ENCODE measurements around the gene RPS16. TPM values are rescaled to one million over a fixed set of nuclear protein-coding genes. Genes with fewer than 3 reads are reported as not detected.

The RPS16 gene
- total RNA-seq, 2 experiments from 2014 or later, result 3,249 to 3,324 TPM

DNA sequence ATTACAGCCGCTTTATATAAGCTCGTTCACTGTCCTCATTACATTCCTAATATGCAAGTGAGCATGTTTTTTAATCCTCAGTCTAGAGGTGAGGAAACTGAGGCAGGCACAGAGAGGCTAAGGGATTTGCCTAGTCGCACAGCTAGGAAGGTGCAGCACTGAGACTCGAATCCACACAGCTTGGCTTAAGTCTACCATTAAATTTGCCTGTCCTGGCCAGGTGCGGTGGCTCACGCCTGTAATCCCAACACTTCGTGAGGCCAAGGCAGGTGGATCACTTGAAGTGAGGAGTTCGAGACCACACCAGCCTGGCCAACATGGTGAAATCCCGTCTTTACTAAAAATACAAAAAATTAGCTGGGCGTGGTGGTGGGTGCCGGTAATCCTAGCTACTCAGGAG, 8.0 kb downstream of the RPS16 start:
- DNase-seq, result no peak
- POLR2A ChIA-PET, result interaction anchor here (1.0 to 3.4 kb wide), 8 partner anchors 8 to 37 kb away, joined by 3 to 24 read pairs (median 6); partner anchors contain the start of genes MED29, PAF1, PLEKHG2 and RPS16
- intact Hi-C loops (cut with micrococcal nuclease), result no loop called here
- no peak overlapping the region for H3K27ac Mint-ChIP-seq
- no peak overlapping the region for H3K4me3 Mint-ChIP-seq
- ATAC-seq, result no peak
- TF ChIP-seq, protein P1, sequence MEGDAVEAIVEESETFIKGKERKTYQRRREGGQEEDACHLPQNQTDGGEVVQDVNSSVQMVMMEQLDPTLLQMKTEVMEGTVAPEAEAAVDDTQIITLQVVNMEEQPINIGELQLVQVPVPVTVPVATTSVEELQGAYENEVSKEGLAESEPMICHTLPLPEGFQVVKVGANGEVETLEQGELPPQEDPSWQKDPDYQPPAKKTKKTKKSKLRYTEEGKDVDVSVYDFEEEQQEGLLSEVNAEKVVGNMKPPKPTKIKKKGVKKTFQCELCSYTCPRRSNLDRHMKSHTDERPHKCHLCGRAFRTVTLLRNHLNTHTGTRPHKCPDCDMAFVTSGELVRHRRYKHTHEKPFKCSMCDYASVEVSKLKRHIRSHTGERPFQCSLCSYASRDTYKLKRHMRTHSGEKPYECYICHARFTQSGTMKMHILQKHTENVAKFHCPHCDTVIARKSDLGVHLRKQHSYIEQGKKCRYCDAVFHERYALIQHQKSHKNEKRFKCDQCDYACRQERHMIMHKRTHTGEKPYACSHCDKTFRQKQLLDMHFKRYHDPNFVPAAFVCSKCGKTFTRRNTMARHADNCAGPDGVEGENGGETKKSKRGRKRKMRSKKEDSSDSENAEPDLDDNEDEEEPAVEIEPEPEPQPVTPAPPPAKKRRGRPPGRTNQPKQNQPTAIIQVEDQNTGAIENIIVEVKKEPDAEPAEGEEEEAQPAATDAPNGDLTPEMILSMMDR (IDR thresholded peaks at IDR 0.05), result no peak
- no peaks in the 10 kb centered on the region for H3K27me3 Mint-ChIP-seq
- peaks cover 16% of the 10 kb centered on the region for H3K4me1 Mint-ChIP-seq (ENCODE audit: low read depth)
- CTCF ChIA-PET, result interaction anchor here (0.7 to 1.3 kb wide), 4 partner anchors 13 to 105 kb away, joined by 3 to 4 read pairs (median 3); partner anchors contain the start of gene EID2B
- peaks cover 6% of the 10 kb centered on the region for H3K36me3 Mint-ChIP-seq (ENCODE audit: low read depth)
- H3K9me3 Mint-ChIP-seq, result no peaks in the 10 kb centered on the region

DNA sequence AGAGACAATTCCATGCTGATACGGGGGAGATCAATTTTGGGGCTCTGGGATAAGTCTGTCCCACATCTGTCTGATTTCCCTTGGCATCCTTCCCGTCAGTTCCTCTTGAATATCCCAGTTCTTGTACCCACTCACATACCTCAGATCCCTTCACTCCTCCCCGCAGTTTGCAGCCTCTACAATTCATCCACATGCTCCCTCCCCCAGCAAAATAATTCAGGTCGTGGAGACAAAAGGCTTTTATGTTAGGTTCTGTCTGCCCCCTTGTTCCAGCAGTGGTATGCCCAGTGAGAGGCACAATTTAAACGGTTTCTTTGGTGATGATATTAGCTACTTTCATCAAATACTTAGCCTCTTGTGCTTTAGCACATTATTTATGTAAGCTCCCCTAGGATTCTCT, 9.6 kb downstream of the RPS16 start:
- DNase-seq, result no peak
- Mint-ChIP-seq H3K27me3 (no peaks in the 10 kb centered on the region), H3K4me3 (no peak overlapping the region), H3K9me3 (no peaks in the 10 kb centered on the region), H3K4me1 (ENCODE audit: low read depth) (peaks cover 9% of the 10 kb centered on the region), H3K36me3 (ENCODE audit: low read depth) (peaks cover 2% of the 10 kb centered on the region), H3K27ac (no peak overlapping the region)
- ATAC-seq, result no peak
- POLR2A ChIA-PET, result interaction anchor here (1.3 to 3.4 kb wide), 6 partner anchors 8 to 35 kb away, joined by 3 to 24 read pairs (median 6); partner anchors contain the start of genes MED29, PAF1, RPS16 and SUPT5H
- TF ChIP-seq, protein P1 (IDR thresholded peaks at IDR 0.05), result no peak
- CTCF ChIA-PET, result interaction anchor here (1.7 to 2.2 kb wide), 2 partner anchors 14 to 28 kb away, joined by 6 to 7 read pairs; partner anchors contain the start of gene PLEKHG2
- intact Hi-C loops (cut with micrococcal nuclease), result no loop called here

DNA sequence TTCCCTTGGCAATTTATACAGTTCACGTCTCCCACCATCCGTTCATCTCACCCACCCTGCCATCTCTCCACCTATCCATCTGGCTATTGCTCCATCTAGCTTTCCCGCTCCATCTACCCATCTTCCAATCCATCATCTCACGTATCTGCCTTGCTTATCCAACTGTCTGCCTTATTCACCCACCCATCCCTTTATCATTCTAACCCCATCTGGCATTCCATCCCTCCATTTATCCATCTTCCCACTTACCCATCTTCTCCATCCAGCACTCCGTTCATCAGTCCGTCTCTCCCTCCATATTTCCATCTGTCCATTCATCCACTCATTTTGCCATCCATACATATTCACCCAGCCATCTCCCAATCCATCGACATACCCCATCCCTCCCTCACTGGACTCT, 10.0 kb downstream of the RPS16 start:
- TF ChIP-seq, protein P1 (IDR thresholded peaks at IDR 0.05), result no peak
- Mint-ChIP-seq H3K9me3 (no peaks in the 10 kb centered on the region), H3K27ac (no peak overlapping the region), H3K36me3 (ENCODE audit: low read depth) (peaks cover 2% of the 10 kb centered on the region), H3K4me3 (no peak overlapping the region), H3K27me3 (no peaks in the 10 kb centered on the region), H3K4me1 (ENCODE audit: low read depth) (peaks cover 5% of the 10 kb centered on the region)
- ChIA-PET POLR2A (interaction anchor here (1.3 to 6.4 kb wide), 4 partner anchors 7 to 21 kb away, joined by 3 to 30 read pairs (median 14); partner anchors contain the start of genes RPS16 and SUPT5H), CTCF (interaction anchor here (1.7 to 2.2 kb wide), 2 partner anchors 14 to 27 kb away, joined by 6 to 7 read pairs; partner anchors contain the start of gene PLEKHG2)
- intact Hi-C loops (cut with micrococcal nuclease), result no loop called here
- DNase-seq, result no peak
- ATAC-seq, result no peak

DNA sequence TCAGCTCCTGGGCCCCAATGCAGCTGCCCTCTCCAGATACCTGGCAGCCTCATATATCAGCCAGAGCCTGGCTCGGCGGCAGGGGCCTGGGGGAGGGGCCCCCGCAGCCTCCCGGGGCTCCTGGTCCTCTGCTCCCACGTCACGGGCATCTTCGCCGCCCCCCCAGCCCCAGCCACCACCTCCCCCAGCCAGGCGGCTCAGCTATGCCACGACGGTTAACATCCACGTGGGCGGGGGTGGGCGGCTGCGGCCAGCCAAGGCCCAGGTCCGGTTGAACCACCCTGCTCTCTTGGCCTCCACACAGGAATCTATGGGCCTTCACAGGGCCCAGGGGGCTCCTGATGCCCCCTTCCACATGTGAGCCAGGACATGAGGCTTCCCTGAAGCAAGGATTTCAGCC, 10.8 kb downstream of the RPS16 start:
- no peaks in the 10 kb centered on the region for H3K27me3 Mint-ChIP-seq
- intact Hi-C loops (cut with micrococcal nuclease), result no loop called here
- peaks cover 2% of the 10 kb centered on the region for H3K36me3 Mint-ChIP-seq (ENCODE audit: low read depth)
- CTCF ChIA-PET, result no interaction called here
- H3K4me3 Mint-ChIP-seq, result no peak overlapping the region
- H3K27ac Mint-ChIP-seq, result no peak overlapping the region
- TF ChIP-seq, protein P1 (IDR thresholded peaks at IDR 0.05), result no peak
- no peaks in the 10 kb centered on the region for H3K9me3 Mint-ChIP-seq
- H3K4me1 Mint-ChIP-seq (ENCODE audit: low read depth), result no peaks in the 10 kb centered on the region
- ATAC-seq, result no peak
- POLR2A ChIA-PET, result interaction anchor here (3.1 to 6.4 kb wide), 2 partner anchors 8 to 11 kb away, joined by 25 to 30 read pairs; partner anchors contain the start of gene RPS16
- DNase-seq, result no peak

Data from activated CD8-positive, alpha-beta T cell treated with anti-CD3 and anti-CD28 coated beads for 36 hours (primary cell).